ENCODE measurements around the gene TPT1.

DNA sequence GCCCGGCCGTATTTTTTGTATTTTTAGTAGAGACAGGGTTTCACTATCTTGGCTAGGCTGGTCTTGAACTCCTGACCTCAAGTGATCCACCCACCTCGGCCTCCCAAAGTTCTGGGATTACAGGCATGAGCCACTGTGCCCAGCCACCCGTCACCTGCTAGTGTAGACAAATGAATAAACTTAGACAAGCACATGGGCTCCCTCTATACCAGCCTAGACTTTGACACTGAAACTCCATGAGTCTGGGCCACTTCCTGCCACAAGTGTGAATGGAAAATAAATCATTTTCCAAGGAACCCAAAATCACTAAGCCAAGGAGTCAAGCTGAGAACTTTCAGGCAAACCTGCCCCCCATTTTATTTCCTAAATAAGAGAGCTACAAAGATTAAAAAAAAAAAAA is 27.0 kb upstream of the TPT1 start:
- TF ChIP-seq, protein P1, sequence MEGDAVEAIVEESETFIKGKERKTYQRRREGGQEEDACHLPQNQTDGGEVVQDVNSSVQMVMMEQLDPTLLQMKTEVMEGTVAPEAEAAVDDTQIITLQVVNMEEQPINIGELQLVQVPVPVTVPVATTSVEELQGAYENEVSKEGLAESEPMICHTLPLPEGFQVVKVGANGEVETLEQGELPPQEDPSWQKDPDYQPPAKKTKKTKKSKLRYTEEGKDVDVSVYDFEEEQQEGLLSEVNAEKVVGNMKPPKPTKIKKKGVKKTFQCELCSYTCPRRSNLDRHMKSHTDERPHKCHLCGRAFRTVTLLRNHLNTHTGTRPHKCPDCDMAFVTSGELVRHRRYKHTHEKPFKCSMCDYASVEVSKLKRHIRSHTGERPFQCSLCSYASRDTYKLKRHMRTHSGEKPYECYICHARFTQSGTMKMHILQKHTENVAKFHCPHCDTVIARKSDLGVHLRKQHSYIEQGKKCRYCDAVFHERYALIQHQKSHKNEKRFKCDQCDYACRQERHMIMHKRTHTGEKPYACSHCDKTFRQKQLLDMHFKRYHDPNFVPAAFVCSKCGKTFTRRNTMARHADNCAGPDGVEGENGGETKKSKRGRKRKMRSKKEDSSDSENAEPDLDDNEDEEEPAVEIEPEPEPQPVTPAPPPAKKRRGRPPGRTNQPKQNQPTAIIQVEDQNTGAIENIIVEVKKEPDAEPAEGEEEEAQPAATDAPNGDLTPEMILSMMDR (conservative IDR thresholded peaks at IDR 0.05; ENCODE audit: low read depth, low read length) = no peak
- TF ChIP-seq EZH2 (IDR thresholded peaks at IDR 0.05; ENCODE audit: borderline replicate concordance, low read depth, low read length, poor library complexity, severe bottlenecking) = no peak
